HepG2 (cell line): Measurements from ENCODE around the gene SCAF8. TPM values are rescaled to one million over a fixed set of nuclear protein-coding genes. Genes with fewer than 3 reads are reported as not detected.

Experiments used
- ASH2L ChIP-seq: fragments of 300-600, 200-600 bp; sonication (generic); IDR thresholded peaks from 2 replicates; pipeline ENCODE4 v1.7.0; 2017; ENCODE audit warnings: low read depth, mild to moderate bottlenecking, moderate library complexity, mixed read lengths, low read length; ENCODE audit not compliant: insufficient read length
- GTF2F1 ChIP-seq: fragments of 150-350 bp; IDR thresholded peaks from 2 replicates; pipeline ENCODE4 v1.6.1; 2014; ENCODE audit warnings: low read length
- HNF4A ChIP-seq: sonication (generic); formaldehyde crosslinking; IDR thresholded peaks from 2 replicates; pipeline ENCODE4 v1.4.0; 2020; ENCODE audit warnings: missing genetic modification reagents
- NFAT5 ChIP-seq: sonication (generic); formaldehyde crosslinking; IDR thresholded peaks from 2 replicates; pipeline ENCODE4 v1.4.0; 2020; ENCODE audit warnings: missing genetic modification reagents
- YY1 ChIP-seq: IDR thresholded peaks from 2 replicates; pipeline ENCODE4 v1.6.1; 2011; ENCODE audit warnings: low read length, low read depth, moderate library complexity, mild to moderate bottlenecking; ENCODE audit not compliant: insufficient read depth, insufficient replicate concordance
- ZBTB1 ChIP-seq: sonication (generic); formaldehyde crosslinking; IDR thresholded peaks from 2 replicates; pipeline ENCODE4 v1.4.0; 2020; ENCODE audit warnings: missing genetic modification reagents, borderline replicate concordance
- ZNF772 ChIP-seq: sonication (generic); formaldehyde crosslinking; IDR thresholded peaks from 2 replicates; pipeline ENCODE4 v1.5.0; 2020; ENCODE audit warnings: mild to moderate bottlenecking, missing genetic modification reagents
- microRNA counts: library from miRNA; unstranded; fragments of <30 nt; microRNA quantifications from one replicate; lab custom pipeline; 2015
- microRNA-seq: library from miRNA; unstranded; fragments of <30 nt; microRNA quantifications from one replicate; pipeline ENCODE4, GENCODE V29; 2020
- polyA plus RNA-seq, 8 experiments: library from polyadenylated mRNA; depleted of rRNA in 3 of 8; stranded (reverse) in 7 of 8; unstranded in 1 of 8; fragments of >200 nt; fragmentation: Illumina TruSeq in 4 of 8; extraction: Trizol in 4 of 8; gene quantifications; 2 replicates each; pipeline versions ENCODE4 v1.2.1 to v1.2.3, GENCODE V29; 2011 to 2016; ENCODE audit warnings: low read depth in 4 of 8, missing spikeins in 1 of 8, mixed read lengths in 1 of 8; ENCODE audit not compliant: insufficient read depth in 1 of 8
- small RNA-seq, 3 experiments: library from RNA; depleted of rRNA; stranded (forward); fragments of <200 nt; gene quantifications; one replicate each; pipeline ENCODE3, GENCODE V24; 2012; ENCODE audit warnings: low read depth in 2 of 3, low replicate concordance in 1 of 3; ENCODE audit not compliant: insufficient read length in 3 of 3, insufficient read depth in 2 of 3
- total RNA-seq, 5 experiments: library from RNA; depleted of rRNA; stranded (reverse); fragments of >200 nt; fragmentation: Illumina TruSeq; extraction: Trizol; gene quantifications; 2 replicates each; pipeline ENCODE4 v1.2.3, GENCODE V29; 2016; ENCODE audit warnings: low read depth in 1 of 5

Gene SCAF8
- total and polyA plus RNA-seq, 2 of the 13 experiments (the other 11 are each of a cell fraction or from before 2014, with no cell fraction given): 15.3 to 40.8 TPM

GRCh38 chr6:154882107-154882506 is 148.9 kb downstream of the SCAF8 start (continued):
- TF ChIP-seq NFAT5 (CRISPR knock-in tag) (no peak), ZBTB1 (no peak), ZNF772 (CRISPR knock-in tag) (no peak), HNF4A (CRISPR knock-in tag) (no peak), ASH2L (no peak), YY1 (no peak), GTF2F1 (no peak)

MicroRNA genes within 50 kb of the gene (microRNA counts, 767-probe panel; counts per million panel counts)
- microRNA hsa-miR-1273c (lab: Ali Mortazavi, UCI): not detected

Small RNA genes within 50 kb of the gene (microRNA-seq; reads per million reads assigned to microRNA genes)
- not detected for gene MIR1273C

Small RNA genes within 50 kb of the gene (small RNA-seq; reads per million reads assigned to genes)
- 0 reads per million in 3 experiments for gene MIR1273C
- gene RNU6-824P: 0 reads per million in 3 experiments

Other genes starting within 250 kb of the SCAF8 start
- 38.3 and 38.6 TPM in 2 replicates for gene CNKSR3, start 222.7 kb upstream of the SCAF8 start, total RNA-seq (2016; rRNA removed; fragmentation: Illumina TruSeq; extraction: Trizol)
- 9.2 and 9.8 TPM in 2 replicates for gene CNKSR3, start 222.7 kb upstream of the SCAF8 start, polyA plus RNA-seq (2011; rRNA removed)